Measurements from ENCODE around the gene NXPH4.

The NXPH4 gene

DNA sequence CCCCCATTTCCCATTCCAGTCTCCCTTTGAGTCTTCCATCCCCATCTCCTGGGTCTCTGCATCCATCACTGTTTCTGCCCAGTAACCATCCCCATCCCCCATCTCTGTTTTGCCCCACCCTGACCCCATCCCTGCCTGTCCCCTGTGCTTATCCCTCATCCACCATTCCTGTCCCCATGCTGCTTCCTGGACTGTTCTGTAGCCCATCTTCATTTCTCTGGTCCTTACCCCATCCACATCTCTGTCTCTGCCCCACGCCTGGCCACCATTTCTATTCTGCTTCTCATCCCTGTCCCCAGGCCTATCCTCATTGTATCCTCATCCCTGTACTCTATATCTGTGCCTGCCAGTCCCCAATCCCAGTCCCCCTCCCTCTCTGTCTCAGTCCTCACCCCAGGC, 4.2 kb downstream of the NXPH4 start:
- no peak for ATAC-seq (replicated peaks)
- Mint-ChIP-seq H3K4me3 (no peak overlapping the region), H3K27ac (no peak overlapping the region), H3K4me1 (ENCODE audit: low read depth in 2 of 2) (peaks cover 35 to 43% of the 10 kb centered on the region in 2 donors), H3K27me3 (peaks cover 80 to 93% of the 10 kb centered on the region in 2 donors), H3K36me3 (ENCODE audit: insufficient read depth) (peaks cover 13% of the 10 kb centered on the region), H3K9me3 (no peaks in the 10 kb centered on the region)
- DNase-seq = no peak

DNA sequence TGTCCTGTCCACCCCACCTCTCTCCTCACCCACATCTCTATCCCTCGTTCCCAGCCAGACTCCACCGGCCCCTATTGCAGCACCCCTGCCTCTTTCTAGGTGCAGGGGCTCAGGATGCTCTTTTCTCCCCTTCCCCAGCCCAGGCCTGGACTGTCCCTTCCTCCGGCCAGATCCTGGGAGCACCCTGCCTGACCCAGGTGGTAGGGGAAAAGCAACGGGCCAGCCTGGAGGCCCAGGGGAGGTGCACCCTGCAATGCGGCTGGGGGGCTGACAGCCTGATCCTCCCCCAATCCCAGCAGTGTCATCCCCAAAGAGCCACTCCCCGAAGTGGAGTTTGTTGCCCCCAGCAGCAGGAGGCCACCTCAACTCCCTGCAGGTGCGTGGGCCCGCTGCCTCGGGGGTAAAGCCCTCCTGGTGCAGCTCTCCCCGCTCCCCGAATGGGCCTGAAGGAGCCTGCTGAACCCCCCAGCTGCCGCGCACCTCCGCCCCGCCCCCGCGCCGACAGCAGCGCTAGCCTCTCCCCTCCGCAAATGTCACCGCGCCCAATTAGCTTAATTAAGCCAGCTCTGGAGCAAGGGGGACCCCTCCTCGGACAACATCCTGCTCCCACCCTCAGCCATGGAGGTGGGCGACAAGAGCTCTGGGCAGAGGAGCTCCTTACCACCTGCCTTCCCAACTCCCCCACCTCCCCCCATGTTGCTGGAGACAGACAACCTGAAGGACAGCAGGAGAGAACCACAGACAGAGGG, 4.7 kb downstream of the NXPH4 start:
- Mint-ChIP-seq H3K36me3 (ENCODE audit: insufficient read depth) (peaks cover 12% of the 10 kb centered on the region), H3K9me3 (no peaks in the 10 kb centered on the region), H3K4me3 (peak overlapping the region in 1 of 2 donors; percentile 48), H3K27ac (peak overlapping the region in 1 of 2 donors; percentile 50), H3K4me1 (ENCODE audit: low read depth in 2 of 2) (peaks cover 33 to 41% of the 10 kb centered on the region in 2 donors), H3K27me3 (peaks cover 82 to 94% of the 10 kb centered on the region in 2 donors)
- no peak for ATAC-seq (replicated peaks)
- no peak for DNase-seq

DNA sequence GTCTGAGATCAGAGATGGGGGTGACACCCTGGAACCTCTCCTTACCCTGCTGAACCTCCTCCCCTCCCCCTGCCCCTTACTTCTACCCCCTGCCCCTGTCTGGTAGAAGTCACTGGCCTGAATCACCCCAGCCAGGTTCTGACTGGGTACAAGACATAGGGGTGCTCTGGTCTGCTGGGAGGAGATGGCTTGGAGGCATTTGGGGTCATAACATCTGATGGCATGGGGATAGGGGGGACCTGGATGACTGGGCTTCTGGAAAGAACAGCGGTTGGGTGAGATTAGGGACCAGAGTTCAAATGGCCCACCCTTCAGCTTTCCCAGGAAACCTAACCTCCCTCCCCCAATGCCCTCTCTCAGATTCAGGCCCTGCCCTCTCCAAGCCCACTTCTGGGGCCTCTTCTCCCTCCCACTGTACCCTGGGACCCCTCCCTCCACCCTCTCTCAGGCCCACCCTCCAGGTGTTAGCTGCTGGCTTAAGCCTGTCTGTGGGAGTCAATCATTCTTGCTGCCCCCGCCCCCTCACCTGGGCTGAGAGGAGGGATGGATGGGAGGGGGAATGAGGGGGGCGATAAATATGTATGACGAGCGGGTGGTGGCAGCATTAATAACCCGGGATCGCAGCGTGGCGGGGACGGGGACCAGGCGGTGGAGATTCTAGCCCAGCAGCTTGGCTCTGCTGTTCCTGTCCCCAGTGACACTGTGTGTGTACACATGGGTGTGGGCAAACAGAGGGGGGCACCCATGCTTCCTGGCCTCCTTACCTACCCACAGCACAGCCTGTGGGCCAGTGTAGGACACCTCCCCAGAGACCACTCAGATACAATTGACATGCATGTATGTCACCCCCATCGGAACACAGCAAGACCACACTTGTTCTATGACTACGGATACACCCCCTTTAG, 5.9 kb downstream of the NXPH4 start:
- H3K4me1 Mint-ChIP-seq (ENCODE audit: low read depth in 2 of 2) = peaks cover 30 to 41% of the 10 kb centered on the region in 2 donors
- peaks cover 86 to 94% of the 10 kb centered on the region in 2 donors for H3K27me3 Mint-ChIP-seq
- DNase-seq (no peak), ATAC-seq (replicated peaks) (no peak)
- H3K9me3 Mint-ChIP-seq = no peaks in the 10 kb centered on the region
- H3K36me3 Mint-ChIP-seq (ENCODE audit: insufficient read depth) = peaks cover 9% of the 10 kb centered on the region
- H3K27ac Mint-ChIP-seq = peak overlapping the region; percentile 4 to 19
- H3K4me3 Mint-ChIP-seq = peak overlapping the region; percentile 8 to 55

DNA sequence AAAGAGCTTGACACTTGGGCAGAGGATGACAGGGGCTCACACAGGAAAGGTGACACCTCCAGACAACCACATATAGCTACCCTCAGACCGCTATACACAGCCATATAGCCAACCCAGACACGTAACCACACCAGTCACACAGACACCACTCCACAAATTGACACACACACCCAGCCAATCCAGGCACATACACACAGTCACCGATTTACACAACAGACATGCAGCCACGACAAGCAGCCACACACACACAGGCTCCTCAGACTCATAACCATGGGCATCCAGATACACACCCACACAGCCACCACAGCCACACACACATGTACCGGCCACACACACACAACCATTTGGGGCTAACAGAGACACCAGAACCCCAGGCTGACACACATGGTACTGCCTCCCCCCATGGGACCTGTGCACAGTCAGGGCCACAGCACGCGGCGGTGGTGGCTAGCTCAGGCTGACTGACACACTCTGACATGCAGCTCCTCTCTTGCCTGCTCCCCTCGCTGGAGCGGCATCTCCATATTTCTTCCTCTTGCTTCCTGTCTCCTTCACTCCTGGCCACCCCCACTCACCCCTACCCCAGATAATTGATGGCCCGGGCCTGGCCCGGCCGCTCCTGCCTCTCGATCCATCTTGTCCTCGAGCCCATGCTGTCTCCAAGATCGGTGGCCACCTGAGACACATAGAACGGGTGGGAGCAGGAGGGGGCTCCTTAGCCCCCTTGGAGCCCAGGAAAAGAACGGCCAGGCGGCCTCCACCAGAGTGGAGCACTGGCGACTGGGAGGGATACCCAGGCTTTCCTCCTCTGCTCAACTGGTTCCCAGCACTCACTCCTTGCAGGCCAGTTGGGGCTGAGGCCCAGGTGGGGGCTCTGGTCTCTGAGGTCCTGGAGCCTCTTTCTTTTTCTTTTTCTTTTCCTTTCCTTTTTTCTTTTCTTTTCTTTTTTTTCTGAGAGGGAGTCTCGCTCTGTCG, 6.9 kb downstream of the NXPH4 start:
- H3K4me1 Mint-ChIP-seq (ENCODE audit: low read depth in 2 of 2) = peaks cover 26 to 37% of the 10 kb centered on the region in 2 donors
- peak; percentile 91 for ATAC-seq (replicated peaks)
- no peaks in the 10 kb centered on the region for H3K9me3 Mint-ChIP-seq
- peak overlapping the region; percentile 8 to 55 for H3K4me3 Mint-ChIP-seq
- peaks cover 9% of the 10 kb centered on the region for H3K36me3 Mint-ChIP-seq (ENCODE audit: insufficient read depth)
- peak; percentile 62 to 67 (median 63) for DNase-seq
- peak overlapping the region; percentile 4 to 19 for H3K27ac Mint-ChIP-seq
- peaks cover 81 to 85% of the 10 kb centered on the region in 2 donors for H3K27me3 Mint-ChIP-seq

DNA sequence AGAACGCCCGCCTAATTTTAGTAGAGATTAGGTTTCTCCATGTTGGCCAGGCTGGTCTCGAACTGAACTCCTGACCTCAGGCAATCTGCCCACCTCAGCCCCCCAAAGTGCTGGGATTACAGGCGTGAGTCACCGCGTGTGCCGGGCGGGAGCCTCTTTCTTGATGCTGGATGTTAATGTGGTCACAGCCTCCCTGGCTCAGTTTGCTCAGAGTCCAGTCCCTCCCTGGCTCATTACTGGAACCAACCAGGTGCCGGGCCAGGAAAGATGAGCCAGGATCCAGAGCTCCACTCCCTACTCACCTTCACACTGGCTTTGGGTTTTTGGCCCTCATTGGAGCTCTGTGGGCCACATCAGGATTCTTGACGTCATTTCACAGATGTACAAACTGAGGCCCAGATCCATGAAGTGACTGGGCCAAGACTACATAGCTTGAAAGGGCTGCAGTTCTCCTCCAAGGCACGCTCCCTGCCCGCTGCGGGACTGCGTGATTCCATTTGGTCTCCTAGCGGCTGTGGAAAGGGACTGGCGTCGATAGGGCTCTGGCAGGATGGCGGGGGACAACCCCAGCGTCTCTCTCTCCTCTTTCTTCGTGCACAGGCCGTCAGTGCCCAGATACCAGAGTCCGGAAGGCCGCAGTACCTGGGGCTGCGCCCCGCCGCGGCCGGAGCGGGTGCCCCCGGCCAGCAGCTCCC, 7.8 kb downstream of the NXPH4 start:
- Mint-ChIP-seq H3K4me3 (peak overlapping the region in 1 of 2 donors; percentile 46), H3K27ac (no peak overlapping the region), H3K9me3 (no peaks in the 10 kb centered on the region), H3K4me1 (ENCODE audit: low read depth in 2 of 2) (peaks cover 32 to 45% of the 10 kb centered on the region in 2 donors), H3K27me3 (peaks cover 72 to 76% of the 10 kb centered on the region in 2 donors), H3K36me3 (ENCODE audit: insufficient read depth) (peaks cover 14% of the 10 kb centered on the region)
- DNase-seq (no peak), ATAC-seq (replicated peaks) (no peak)

- peaks cover 39 to 52% of the 10 kb centered on the region in 2 donors for H3K4me1 Mint-ChIP-seq (ENCODE audit: low read depth in 2 of 2)
- no peaks in the 10 kb centered on the region for H3K9me3 Mint-ChIP-seq
- peaks cover 18% of the 10 kb centered on the region for H3K36me3 Mint-ChIP-seq (ENCODE audit: insufficient read depth)
- peak overlapping the region in 1 of 2 donors; percentile 46 for H3K4me3 Mint-ChIP-seq
- no peak for DNase-seq
- no peak for ATAC-seq (replicated peaks)
- H3K27me3 Mint-ChIP-seq = peaks cover 65 to 68% of the 10 kb centered on the region in 2 donors
- H3K27ac Mint-ChIP-seq = no peak overlapping the region
Observed at GRCh38 chr12:57224973-57225679, 8.5 kb downstream of the NXPH4 start.

DNA sequence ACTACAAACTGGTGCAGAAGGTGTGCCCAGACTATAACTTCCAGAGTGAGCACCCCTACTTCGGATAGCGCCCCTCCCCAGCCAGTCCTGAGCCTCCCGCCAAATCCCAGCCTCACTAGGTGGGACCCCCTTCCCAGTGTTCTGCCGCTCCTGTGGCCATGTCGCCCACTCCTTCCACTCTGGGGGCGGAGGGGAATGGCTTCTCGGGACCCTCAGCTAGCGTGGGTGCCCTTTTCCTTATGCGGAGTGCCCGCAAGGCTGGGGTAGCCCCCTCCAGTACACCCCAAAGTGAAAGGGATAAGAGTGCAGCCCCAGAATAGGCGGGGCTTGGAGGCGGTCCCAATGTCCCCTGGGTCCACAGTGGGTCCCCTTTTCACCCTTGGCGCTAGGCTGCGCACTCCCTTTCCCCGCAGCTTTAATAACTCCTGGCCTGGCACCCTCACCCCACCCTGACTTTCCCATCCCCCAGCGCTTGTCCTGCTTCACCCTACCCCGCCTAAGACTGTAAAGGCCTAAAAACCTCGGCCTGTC, 9.2 kb downstream of the NXPH4 start:
- ATAC-seq (replicated peaks) (no peak), DNase-seq (no peak)
- H3K9me3 Mint-ChIP-seq = no peaks in the 10 kb centered on the region
- peaks cover 18% of the 10 kb centered on the region for H3K36me3 Mint-ChIP-seq (ENCODE audit: insufficient read depth)
- H3K27me3 Mint-ChIP-seq = peaks cover 60 to 62% of the 10 kb centered on the region in 2 donors
- peak overlapping the region in 1 of 2 donors; percentile 31 for H3K4me3 Mint-ChIP-seq
- no peak overlapping the region for H3K27ac Mint-ChIP-seq
- H3K4me1 Mint-ChIP-seq (ENCODE audit: low read depth in 2 of 2) = peaks cover 46 to 55% of the 10 kb centered on the region in 2 donors

GRCh38 chr12:57226588-57227314, 10.2 kb downstream of the NXPH4 start:
- Mint-ChIP-seq H3K9me3 (no peaks in the 10 kb centered on the region), H3K36me3 (ENCODE audit: insufficient read depth) (peaks cover 15% of the 10 kb centered on the region), H3K27ac (no peak overlapping the region), H3K4me1 (ENCODE audit: low read depth in 2 of 2) (peaks cover 47% of the 10 kb centered on the region in 2 donors), H3K4me3 (peak overlapping the region; percentile 32 to 50), H3K27me3 (peaks cover 50 to 52% of the 10 kb centered on the region in 2 donors)
- no peak for ATAC-seq (replicated peaks)
- no peak for DNase-seq

- H3K4me1 Mint-ChIP-seq (ENCODE audit: low read depth in 2 of 2) = peaks cover 39 to 45% of the 10 kb centered on the region in 2 donors
- DNase-seq (no peak), ATAC-seq (replicated peaks) (no peak)
- H3K36me3 Mint-ChIP-seq (ENCODE audit: insufficient read depth) = peaks cover 15% of the 10 kb centered on the region
- H3K9me3 Mint-ChIP-seq = no peaks in the 10 kb centered on the region
- peaks cover 43 to 45% of the 10 kb centered on the region in 2 donors for H3K27me3 Mint-ChIP-seq
- H3K27ac Mint-ChIP-seq = no peak overlapping the region
- H3K4me3 Mint-ChIP-seq = no peak overlapping the region
Observed at GRCh38 chr12:57227315-57228115, 10.9 kb downstream of the NXPH4 start.

- Mint-ChIP-seq H3K9me3 (no peaks in the 10 kb centered on the region), H3K27me3 (peaks cover 26 to 28% of the 10 kb centered on the region in 2 donors), H3K36me3 (ENCODE audit: insufficient read depth) (peaks cover 15% of the 10 kb centered on the region), H3K4me3 (peak overlapping the region; percentile 98 to 99), H3K4me1 (ENCODE audit: low read depth in 2 of 2) (peaks cover 27 to 40% of the 10 kb centered on the region in 2 donors), H3K27ac (peak overlapping the region; percentile 92 to 96)
- no peak for DNase-seq
- ATAC-seq (replicated peaks) = peak; percentile 61
Observed at GRCh38 chr12:57229046-57229633, 12.5 kb downstream of the NXPH4 start.

Measured in effector memory CD8-positive, alpha-beta T cell (primary cell).